ENCODE results near the gene ESPL1.
A peak's percentile ranks its signal among the peaks of the same experiment; 100 is the strongest.

ESPL1 gene

GRCh38 chr12:53230108-53230845, 37.8 kb upstream of the ESPL1 start:
- DNase-seq (ENCODE audit: extremely low read depth in 1 of 2, low read depth in 1 of 2): no peak

DNA sequence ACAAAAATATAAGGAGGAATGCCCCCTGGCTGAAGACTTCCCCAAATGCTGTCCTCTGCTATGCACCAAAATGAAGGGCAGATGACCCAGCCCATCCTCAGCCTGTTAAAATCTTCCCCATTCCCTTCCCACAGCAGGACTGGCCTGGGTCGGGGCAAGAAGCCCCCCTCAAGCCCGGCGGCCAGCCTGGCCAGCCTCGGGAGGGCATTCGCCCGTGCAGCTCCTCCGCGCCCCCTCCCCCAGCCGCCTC, 36.5 kb upstream of the ESPL1 start:
- DNase-seq (ENCODE audit: extremely low read depth in 1 of 2, low read depth in 1 of 2): no peak

- peak; percentile 46 to 50 for DNase-seq (ENCODE audit: extremely low read depth in 1 of 2, low read depth in 1 of 2)
Observed at GRCh38 chr12:53231921-53232645, 36.0 kb upstream of the ESPL1 start, which contains the start of gene RARG. RARG (minus strand) TSS chr12:53232209; CDS start chr12:53227545, 4,664 bp downstream.

DNA sequence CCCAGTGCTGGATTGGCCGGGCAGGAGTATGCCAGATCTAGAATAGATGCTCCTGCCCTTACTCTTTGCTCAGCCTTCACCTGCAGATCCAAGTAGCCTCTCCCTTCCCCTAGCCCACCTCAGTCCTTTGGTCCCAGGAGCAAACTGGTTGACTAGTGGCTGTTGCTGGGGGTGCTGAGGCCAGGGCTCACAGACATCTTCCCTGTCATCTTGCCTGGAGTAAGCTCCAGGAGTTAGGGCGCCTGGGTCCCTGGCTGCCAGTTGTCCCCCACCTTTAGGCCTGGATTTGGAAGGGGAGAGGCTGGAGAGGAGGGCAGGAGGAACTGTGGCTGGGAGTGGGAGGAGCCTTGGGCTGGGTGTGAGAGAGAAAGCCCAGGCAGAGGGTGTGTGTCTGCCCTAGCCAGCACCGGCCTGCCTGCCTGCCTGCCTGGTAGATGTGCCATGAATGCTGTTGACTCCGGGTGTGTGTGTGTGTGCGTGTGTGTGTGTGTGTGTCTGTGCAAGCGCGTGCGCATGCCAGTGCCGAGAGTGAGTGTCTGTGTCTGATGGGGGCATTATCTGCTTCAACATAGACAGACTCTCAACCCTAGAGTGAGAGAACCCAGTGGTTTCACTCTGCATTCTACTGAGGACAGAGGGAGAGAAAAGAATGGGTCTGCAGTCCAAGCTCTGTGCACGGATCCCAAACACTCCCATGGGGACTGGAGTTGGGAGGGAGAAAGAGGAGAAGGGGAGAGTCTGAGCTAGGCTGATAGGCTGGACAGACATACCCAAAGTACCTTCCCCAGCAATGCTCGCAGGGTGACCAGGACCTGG, 35.2 kb upstream of the ESPL1 start:
- DNase-seq (ENCODE audit: extremely low read depth in 1 of 2, low read depth in 1 of 2): no peak

GRCh38 chr12:53233671-53234121, 34.4 kb upstream of the ESPL1 start:
- DNase-seq (ENCODE audit: extremely low read depth in 1 of 2, low read depth in 1 of 2): no peak

GRCh38 chr12:53234271-53234914, 33.7 kb upstream of the ESPL1 start:
- no peak for DNase-seq (ENCODE audit: extremely low read depth in 1 of 2, low read depth in 1 of 2)

GRCh38 chr12:53235164-53235563, 32.9 kb upstream of the ESPL1 start:
- DNase-seq (ENCODE audit: extremely low read depth in 1 of 2, low read depth in 1 of 2): no peak

DNA sequence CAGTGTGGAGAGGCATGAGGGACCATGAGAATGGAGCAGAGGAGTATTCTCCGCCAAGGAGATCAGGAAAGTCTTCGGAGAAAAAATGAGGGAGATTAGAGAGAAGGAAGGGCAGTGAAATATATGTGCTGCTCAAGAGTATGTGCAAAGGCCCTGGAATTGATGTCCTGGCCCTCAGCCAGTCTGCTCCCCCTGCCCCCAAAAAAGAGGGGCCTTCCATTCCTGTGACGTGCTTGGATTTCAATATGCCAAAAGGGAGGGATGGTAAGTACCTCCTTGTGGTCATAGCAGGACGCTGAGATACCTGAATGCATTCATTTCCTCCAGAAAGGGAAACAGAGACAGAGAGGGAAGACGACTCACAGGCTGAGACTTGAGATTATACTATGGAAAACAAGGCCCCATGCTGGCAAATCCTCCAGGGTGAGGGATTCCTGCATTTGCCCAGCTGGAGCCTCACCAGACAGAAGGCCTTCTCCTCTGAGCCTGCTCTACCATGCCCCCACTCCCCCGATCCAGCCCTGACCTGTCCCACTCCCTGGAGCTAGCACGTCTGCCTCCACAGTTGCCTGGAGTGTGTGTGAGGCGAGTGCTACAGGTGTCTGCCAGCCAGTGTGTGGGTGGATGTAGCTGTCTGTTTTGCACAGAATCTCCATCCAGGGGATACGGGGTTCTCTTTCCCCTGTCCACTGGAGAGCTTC, 32.2 kb upstream of the ESPL1 start:
- DNase-seq (ENCODE audit: extremely low read depth in 1 of 2, low read depth in 1 of 2): no peak

DNA sequence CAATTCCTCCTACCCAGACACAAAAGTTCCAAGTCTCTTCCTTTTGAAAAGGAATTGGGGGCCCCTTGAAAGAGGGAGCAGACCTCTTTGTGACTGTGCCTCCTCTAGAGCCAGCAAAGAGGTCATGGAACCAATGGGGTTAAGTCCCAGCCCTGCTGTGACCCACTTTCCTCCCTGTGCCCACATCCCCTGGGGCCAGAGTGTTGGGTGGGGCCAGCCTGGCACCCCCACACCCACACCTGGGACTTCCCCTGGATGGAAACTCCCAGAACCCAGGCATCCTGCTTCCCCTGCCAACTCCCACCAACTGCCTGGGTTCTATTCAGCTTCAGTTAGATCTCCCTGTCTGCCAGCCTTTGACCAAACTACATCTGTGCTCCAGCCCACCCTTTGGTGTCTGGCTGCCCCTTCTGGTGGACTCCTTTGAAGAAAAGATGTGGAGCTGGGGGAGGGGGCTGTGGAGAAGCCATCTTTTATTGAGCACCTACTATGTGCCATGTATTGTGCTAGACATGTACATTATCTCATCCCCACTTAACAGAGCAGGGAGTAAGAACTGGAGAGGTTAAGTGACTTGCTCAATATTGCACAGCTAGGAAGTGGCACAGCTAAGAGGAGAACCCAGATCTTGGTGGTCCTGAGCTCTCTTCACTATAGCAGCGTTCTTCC, 31.5 kb upstream of the ESPL1 start:
- DNase-seq (ENCODE audit: extremely low read depth in 1 of 2, low read depth in 1 of 2): no peak

DNA sequence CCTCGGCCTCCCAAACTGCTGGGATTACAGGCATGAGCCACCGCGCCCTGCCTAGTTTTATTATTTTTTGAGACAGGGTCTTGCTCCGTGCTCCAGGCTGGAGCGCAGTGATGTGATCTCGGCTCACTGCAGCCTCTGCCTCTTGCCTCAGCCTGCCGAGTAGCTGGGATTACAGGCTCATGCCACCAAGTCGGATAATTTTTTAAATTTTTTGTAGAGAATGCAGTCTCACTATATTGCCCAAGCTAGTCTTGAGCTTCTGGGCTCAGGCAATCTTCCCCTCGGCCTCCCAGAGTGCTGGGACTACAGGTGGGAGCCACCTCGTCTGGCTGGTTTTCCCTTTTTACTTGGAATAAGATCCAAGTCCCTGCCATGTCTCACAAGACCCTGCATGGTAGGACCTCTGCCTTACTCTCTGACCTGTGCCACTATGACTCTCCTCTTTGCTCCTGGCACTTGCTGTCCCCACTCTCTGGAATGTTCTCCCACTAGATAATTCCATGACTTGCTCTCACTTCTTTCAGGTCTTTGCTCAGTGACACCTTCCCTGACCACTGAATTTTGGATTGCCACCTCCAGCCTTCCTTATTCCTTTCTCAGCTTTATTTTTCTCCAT, 28.3 kb upstream of the ESPL1 start:
- DNase-seq (ENCODE audit: extremely low read depth in 1 of 2, low read depth in 1 of 2): no peak

DNA sequence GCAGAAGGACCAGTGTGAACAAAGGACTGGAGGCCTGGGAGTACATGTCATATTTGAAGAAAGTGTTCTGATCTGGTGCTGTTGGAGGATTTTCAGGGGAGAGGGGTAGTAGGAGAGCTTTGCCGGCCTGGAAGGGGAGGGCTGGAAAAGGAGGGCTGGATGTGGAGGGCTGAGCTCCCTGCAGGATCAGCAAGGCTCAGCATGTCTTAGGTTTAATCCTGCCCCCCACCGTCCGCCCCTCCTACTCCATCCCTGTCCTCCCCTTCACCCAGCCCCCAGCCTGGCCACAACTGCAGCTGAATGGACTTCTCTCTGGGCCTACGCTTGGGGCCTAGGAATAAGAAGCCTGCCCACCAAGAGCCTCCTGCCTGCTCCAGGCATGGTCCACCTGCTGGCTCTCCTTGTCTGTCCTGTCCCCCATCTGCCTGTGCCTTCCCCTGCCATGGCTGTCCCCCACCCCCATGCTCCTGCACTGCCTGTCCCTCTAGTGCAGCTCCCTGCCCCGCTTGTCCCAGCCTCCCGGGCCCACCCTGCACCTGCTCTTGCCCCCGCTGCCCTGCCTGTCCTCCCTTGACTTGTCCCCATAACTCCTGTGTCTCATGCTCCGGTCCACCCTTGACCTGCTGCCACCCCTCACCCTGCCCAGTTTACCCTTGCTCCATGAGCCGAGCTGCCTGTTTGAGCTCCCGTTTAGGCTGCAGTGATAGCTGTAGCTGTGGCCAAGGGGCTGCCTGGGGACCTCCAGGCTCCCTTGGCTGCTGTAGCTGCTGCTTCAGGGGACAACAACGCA, 26.3 kb upstream of the ESPL1 start:
- DNase-seq (ENCODE audit: extremely low read depth in 1 of 2, low read depth in 1 of 2): no peak

DNA sequence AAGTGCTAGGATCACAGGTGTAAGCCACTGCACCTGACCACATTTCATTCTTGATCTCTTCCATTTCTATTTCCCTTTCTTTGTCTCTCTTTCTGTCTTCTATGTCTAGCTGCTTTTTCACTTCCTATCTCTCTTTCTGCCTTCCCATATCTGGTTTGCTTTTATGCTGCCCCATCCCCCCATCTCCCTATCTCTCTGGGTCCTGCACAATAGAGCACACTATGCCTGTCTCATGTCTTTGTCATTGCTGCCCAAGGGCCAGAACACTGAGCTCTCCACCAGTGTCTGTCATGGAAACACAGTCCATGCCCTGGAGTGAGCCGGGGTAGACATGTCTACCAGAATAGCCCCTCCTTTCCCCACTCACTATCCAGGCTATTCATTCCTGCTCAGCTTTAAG, 23.8 kb upstream of the ESPL1 start:
- no peak for DNase-seq (ENCODE audit: extremely low read depth in 1 of 2, low read depth in 1 of 2)

DNA sequence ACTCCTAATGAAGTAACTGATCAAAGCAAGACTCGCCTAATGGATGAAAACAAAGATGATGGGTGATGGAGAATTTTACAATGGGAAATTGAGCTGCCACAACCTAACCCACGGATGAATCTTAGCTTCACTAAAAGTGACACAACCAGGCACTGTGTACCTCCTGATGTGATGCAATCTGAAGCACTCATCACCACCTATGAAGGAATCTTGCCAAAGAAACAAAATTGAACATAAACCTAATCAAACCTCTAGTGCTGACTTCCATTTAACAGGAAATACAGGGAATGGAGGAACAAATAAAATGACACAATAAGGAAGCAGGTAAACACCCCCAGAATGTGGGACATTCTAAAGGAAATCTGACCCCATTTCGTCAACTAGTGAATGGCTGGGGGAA, 22.8 kb upstream of the ESPL1 start:
- DNase-seq (ENCODE audit: extremely low read depth in 1 of 2, low read depth in 1 of 2): no peak

DNA sequence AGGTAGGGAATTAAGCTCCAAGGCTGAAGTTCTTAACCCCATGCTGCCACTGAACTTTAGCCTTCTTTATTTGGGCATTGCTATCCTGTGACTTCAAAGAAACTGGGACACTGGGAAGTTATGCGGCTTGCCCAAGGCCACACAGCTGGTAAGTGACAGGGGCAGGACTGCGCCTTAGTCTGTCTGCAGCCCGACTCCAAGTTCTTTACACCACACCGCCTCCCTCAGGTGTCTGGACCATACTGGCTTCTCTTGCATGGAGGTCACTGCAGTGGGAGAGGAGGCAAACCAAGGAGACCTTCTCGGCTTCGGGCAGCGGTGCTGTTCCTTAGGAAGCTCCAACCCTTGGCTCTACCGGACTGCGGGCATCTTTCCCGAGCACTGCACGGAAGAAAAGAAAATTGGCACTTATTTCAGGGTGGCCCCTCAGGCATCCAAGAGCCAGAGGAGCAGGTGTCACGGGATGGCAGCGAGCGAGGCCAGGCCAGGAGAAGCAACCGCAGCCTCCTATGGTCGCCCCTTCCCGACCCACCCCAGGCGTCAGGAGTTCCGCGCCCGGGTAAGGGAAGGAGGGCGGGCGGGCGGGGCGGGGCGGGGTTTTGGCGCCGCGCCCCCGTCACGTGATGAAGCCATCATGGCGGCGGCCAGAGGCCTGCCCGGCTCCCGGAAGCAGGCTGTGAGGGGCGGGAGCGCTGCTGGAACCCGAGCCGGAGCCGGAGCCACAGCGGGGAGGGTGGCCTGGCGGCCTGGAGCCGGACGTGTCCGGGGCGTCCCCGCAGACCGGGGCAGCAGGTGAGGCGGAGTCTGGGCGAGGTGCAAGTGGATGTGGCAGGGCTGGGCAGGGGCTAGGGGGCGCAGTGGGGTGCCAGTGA, 16.4 kb upstream of the ESPL1 start:
- peak in 1 of 2 donors; percentile 57 for DNase-seq (ENCODE audit: extremely low read depth in 1 of 2, low read depth in 1 of 2)

DNA sequence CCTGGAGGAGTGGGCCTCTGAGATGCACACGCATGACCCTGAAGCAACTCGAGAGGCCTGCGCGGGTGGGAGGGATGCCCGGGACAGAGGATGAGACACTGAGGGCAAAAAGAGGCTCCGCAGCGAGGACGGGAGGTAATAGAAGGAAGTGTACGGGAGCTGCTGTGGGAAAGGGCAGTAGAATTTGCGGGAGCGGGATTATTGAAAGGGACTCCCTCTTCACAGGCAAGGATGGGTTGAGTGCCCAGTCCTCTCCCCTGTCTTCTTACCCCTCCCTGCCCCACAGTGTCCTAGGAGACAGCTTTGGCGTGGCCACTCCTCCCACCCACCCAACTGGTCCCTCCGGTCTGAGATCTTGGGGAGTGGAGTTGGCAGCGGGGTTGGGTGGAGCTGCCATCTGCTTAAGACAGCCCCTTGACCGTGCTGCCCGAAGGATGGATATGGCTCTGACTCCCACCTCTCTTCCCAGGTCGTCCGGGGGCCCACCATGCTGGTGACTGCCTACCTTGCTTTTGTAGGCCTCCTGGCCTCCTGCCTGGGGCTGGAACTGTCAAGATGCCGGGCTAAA, 15.7 kb upstream of the ESPL1 start:
- DNase-seq (ENCODE audit: extremely low read depth in 1 of 2, low read depth in 1 of 2): no peak

DNA sequence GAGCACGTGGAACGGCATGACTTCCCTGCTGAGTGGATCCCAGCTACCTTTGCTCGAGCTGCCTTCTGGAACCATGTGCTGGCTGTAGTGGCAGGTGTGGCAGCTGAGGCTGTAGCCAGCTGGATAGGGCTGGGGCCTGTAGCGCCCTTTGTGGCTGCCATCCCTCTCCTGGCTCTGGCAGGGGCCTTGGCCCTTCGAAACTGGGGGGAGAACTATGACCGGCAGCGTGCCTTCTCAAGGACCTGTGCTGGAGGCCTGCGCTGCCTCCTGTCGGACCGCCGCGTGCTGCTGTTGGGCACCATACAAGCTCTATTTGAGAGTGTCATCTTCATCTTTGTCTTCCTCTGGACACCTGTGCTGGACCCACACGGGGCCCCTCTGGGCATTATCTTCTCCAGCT, 14.8 kb upstream of the ESPL1 start:
- DNase-seq (ENCODE audit: extremely low read depth in 1 of 2, low read depth in 1 of 2): no peak

- DNase-seq (ENCODE audit: extremely low read depth in 1 of 2, low read depth in 1 of 2): no peak
Observed at GRCh38 chr12:53254816-53255545, 13.1 kb upstream of the ESPL1 start.
